Keratinocyte (primary cell): Measurements from ENCODE around the gene ARL14EPL. TPM values are rescaled to one million over a fixed set of nuclear protein-coding genes. Genes with fewer than 3 reads are reported as not detected.
"Not testable (repeated sequence)": the region's sequence is repeated elsewhere in the genome, so short reads cannot be mapped to it uniquely, and the experiment has no call there.

Experiments used
- DNase-seq: peaks from one replicate; pipeline ENCODE4 v3.0.0-alpha.2; 2011; ENCODE audit warnings: low read depth, missing footprints, low spot score
- FAIRE-seq: peaks from 2 replicates; lab custom pipeline; 2011; peaks lifted over from hg19 to GRCh38; lab: Jason Lieb, UNC
- H2AFZ ChIP-seq: 2 replicates; pipeline ENCODE4 v1.6.0; 2012; ENCODE audit warnings: low read length, control low read depth, inconsistent platforms; ENCODE audit not compliant: control insufficient read depth
- H3K27ac ChIP-seq: 2 replicates; pipeline ENCODE4 v1.5.1; 2011; ENCODE audit warnings: low read length; ENCODE audit not compliant: control insufficient read depth, insufficient read depth
- H3K27me3 ChIP-seq: 3 replicates; pipeline ENCODE4 v1.6.0; 2011; ENCODE audit warnings: low read length; ENCODE audit not compliant: control insufficient read depth, insufficient read depth; ENCODE audit errors: extremely low read depth
- H3K36me3 ChIP-seq, 2 experiments: 2 replicates in 1 of 2; 3 replicates in 1 of 2; pipeline ENCODE4 v1.5.1; 2011; ENCODE audit warnings: low read length in 2 of 2, mild to moderate bottlenecking in 1 of 2; ENCODE audit not compliant: control insufficient read depth in 2 of 2, insufficient read depth in 2 of 2; ENCODE audit errors: extremely low read depth in 1 of 2
- H3K4me1 ChIP-seq: 3 replicates; pipeline ENCODE4 v1.5.1; 2011; ENCODE audit warnings: low read length; ENCODE audit not compliant: control insufficient read depth, insufficient read depth; ENCODE audit errors: extremely low read depth
- H3K4me2 ChIP-seq: 3 replicates; pipeline ENCODE4 v1.6.0; 2011; ENCODE audit warnings: low read depth, low read length; ENCODE audit not compliant: control insufficient read depth, insufficient read depth; ENCODE audit errors: extremely low read depth
- H3K4me3 ChIP-seq, 3 experiments: fragments of 200-600 bp in 1 of 3; sonication (generic) in 1 of 3; 2 replicates in 2 of 3; 3 replicates in 1 of 3; pipeline ENCODE4 v1.5.1; 2011 to 2016; ENCODE audit warnings: low read length in 3 of 3, mild to moderate bottlenecking in 3 of 3, control low read depth in 2 of 3, inconsistent platforms in 1 of 3, low read depth in 1 of 3, mixed read lengths in 1 of 3, mixed run types in 1 of 3, moderate library complexity in 1 of 3; ENCODE audit not compliant: control insufficient read depth in 2 of 3, insufficient read depth in 2 of 3; ENCODE audit errors: extremely low read depth in 1 of 3
- H3K79me2 ChIP-seq: 2 replicates; pipeline ENCODE4 v1.6.0; 2012; ENCODE audit warnings: low read length; ENCODE audit not compliant: control insufficient read depth, insufficient read depth
- H3K9ac ChIP-seq: 3 replicates; pipeline ENCODE4 v1.6.0; 2011; ENCODE audit warnings: low read length; ENCODE audit not compliant: control insufficient read depth, insufficient read depth; ENCODE audit errors: extremely low read depth
- H3K9me1 ChIP-seq: 3 replicates; pipeline ENCODE4 v1.6.0; 2011; ENCODE audit warnings: low read length; ENCODE audit not compliant: control insufficient read depth, insufficient read depth; ENCODE audit errors: extremely low read depth
- H3K9me3 ChIP-seq: 2 replicates; pipeline ENCODE4 v1.5.1; 2012; ENCODE audit warnings: low read depth, low read length; ENCODE audit not compliant: control insufficient read depth
- H4K20me1 ChIP-seq: 3 replicates; pipeline ENCODE4 v1.6.0; 2011; ENCODE audit warnings: low read length; ENCODE audit not compliant: control insufficient read depth, insufficient read depth; ENCODE audit errors: extremely low read depth
- EZH2 ChIP-seq: IDR thresholded peaks from one replicate; pipeline ENCODE4 v1.6.1; 2012; ENCODE audit warnings: inconsistent platforms, mild to moderate bottlenecking, low read length, moderate library complexity
- dilution Hi-C: fragments of 300-500 bp; cut with MboI; formaldehyde crosslinking; loops from one replicate; pipeline ENCODE4 v1.7.0; 2020; ENCODE audit warnings: low sequenced_read_pairs; ENCODE audit not compliant: extremely low pct_ligation_motif_present
- polyA plus RNA-seq, 5 experiments: library from polyadenylated mRNA; depleted of rRNA in 3 of 5; stranded (reverse) in 3 of 5; stranded (forward) in 1 of 5; unstranded in 1 of 5; fragments of >200 nt; gene quantifications; 1 replicate in 1 of 5; 2 replicates in 3 of 5; 3 replicates in 1 of 5; pipeline versions ENCODE4 v1.2.1 to v1.2.3, GENCODE V29; 2011 to 2012; ENCODE audit warnings: missing spikeins in 2 of 5, low read depth in 1 of 5, low replicate concordance in 1 of 5
- TF ChIP-seq, protein P1 (sequence below), 3 experiments: IDR thresholded peaks in 1 of 3; conservative IDR thresholded peaks in 1 of 3; optimal IDR thresholded peaks in 1 of 3; 2 replicates in 2 of 3; 3 replicates in 1 of 3; pipeline versions ENCODE3 to v1.5.1; 2011; ENCODE audit warnings: low read length in 3 of 3, mild to moderate bottlenecking in 3 of 3, moderate library complexity in 2 of 3, control low read depth in 1 of 3, inconsistent platforms in 1 of 3; ENCODE audit not compliant: insufficient read depth in 2 of 3; ENCODE audit errors: extremely low read depth in 1 of 3

ARL14EPL gene
- polyA plus RNA-seq, 1 donor (not counting 4 experiments of a cell fraction or from before 2014, with no cell fraction given): not detected

DNA sequence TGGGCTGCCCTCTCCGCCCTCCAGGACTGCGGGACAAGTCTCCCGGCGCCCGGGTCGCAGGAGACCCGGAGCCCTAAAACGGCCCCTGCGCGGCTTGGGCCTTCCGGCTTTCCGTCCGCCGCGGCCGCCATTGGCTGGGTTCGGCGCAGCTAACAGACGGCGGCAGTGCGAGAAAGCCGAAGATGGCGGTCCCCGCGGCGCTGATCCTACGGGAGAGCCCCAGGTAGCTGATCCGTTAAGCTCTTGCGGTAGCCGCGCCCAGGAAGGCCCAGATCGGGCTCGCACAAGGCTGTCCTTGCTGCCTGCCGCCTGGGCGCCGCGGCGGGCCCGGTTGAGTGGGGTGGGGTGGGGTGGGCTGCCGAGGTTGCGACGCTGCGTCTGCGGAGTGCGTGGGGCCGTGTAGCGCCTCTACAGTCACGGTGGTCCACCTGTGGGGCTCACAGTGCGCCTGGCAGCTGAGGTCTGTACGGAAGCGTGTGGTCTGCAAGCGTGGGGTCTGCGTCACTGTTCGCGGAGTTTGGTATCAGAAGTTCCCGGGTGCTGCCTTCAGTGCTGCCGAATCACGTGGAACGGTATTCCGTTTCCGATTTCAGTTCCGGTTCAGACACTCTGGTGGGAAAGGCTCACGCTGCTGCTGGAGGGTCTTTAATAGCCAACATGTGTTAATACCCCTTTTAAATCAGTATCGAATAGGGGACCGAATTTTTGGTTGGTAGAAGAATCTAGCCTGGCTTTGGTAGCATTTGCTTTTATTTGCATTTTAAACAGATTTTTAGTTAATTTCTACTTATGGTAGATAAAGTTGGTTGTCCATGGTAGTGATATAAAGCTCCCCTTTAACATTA lies 52.8 kb downstream of the ARL14EPL start, which contains the start of gene COMMD10:
TSS of gene COMMD10 (plus strand) at position 155 of the 845 bp plus-strand sequence.
- DNase-seq (no peak), FAIRE-seq (peak; percentile 69)
- H3K27me3 ChIP-seq: no peaks in the 10 kb centered on the region
- peak within 1 kb of the TSS; percentile 78 for H3K27ac ChIP-seq
- no peaks in the 10 kb centered on the region for H3K36me3 ChIP-seq
- H3K4me3 ChIP-seq: peak within 1 kb of the TSS; percentile 91 to 94 (median 92)
- H2AFZ ChIP-seq: peak within 1 kb of the TSS; percentile 98
- peak within 1 kb of the TSS; percentile 90 for H3K9ac ChIP-seq
- no peaks in the 10 kb centered on the region for H4K20me1 ChIP-seq
- dilution Hi-C loops: no loop called here
- H3K9me3 ChIP-seq: no peaks in the 10 kb centered on the region
- no peaks in the 10 kb centered on the region for H3K9me1 ChIP-seq
- H3K79me2 ChIP-seq: peaks cover 22% of the 10 kb centered on the region
- H3K4me2 ChIP-seq: peak within 1 kb of the TSS; percentile 98
- peaks cover 11% of the 10 kb centered on the region for H3K4me1 ChIP-seq
- TF ChIP-seq, protein P1, sequence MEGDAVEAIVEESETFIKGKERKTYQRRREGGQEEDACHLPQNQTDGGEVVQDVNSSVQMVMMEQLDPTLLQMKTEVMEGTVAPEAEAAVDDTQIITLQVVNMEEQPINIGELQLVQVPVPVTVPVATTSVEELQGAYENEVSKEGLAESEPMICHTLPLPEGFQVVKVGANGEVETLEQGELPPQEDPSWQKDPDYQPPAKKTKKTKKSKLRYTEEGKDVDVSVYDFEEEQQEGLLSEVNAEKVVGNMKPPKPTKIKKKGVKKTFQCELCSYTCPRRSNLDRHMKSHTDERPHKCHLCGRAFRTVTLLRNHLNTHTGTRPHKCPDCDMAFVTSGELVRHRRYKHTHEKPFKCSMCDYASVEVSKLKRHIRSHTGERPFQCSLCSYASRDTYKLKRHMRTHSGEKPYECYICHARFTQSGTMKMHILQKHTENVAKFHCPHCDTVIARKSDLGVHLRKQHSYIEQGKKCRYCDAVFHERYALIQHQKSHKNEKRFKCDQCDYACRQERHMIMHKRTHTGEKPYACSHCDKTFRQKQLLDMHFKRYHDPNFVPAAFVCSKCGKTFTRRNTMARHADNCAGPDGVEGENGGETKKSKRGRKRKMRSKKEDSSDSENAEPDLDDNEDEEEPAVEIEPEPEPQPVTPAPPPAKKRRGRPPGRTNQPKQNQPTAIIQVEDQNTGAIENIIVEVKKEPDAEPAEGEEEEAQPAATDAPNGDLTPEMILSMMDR (optimal IDR thresholded peaks at IDR 0.05 in 1 of 3, IDR thresholded peaks at IDR 0.05 in 1 of 3, conservative IDR thresholded peaks at IDR 0.05 in 1 of 3; ENCODE audit: extremely low read depth in 1 of 3, insufficient read depth in 2 of 3, low read length in 3 of 3): no peak
- TF ChIP-seq EZH2: no peak

DNA sequence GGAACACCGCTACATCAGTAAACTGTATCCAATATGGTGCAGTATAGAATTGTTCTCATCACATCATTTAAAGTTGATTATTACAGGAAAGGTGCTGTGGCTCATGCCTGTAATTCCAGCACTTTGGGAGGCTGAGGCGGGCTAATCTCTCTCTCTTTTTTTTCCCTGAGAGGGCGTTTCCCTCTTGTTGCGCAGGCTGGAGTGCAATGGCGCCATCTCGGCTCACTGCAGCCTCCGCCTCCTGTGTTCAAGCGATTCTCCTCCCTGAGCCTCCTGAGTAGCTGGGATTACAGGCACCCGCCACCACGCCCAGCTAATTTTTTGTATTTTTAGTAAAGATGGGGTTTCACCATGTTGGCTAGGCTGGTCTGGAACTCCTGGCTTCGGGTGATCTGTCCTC lies 54.0 kb downstream of the ARL14EPL start:
- H3K9me1 ChIP-seq, H3K9me3 ChIP-seq, FAIRE-seq, H3K36me3 ChIP-seq, dilution Hi-C loops, H3K27ac ChIP-seq, H4K20me1 ChIP-seq, DNase-seq, H3K27me3 ChIP-seq, H3K9ac ChIP-seq, H2AFZ ChIP-seq: not testable (repeated sequence)
- Histone ChIP-seq H3K4me1 (peaks cover 11% of the 10 kb centered on the region), H3K4me3 (peak overlapping the region in 1 of 3 experiments; percentile 91), H3K79me2 (peaks cover 22% of the 10 kb centered on the region), H3K4me2 (peak overlapping the region; percentile 98)
